Measurements from ENCODE around the gene UQCR11.

The UQCR11 gene

GRCh38 chr19:1605236-1606137 lies at the start of gene UQCR11:
TSS of gene UQCR11 (minus strand) at chr19:1605462. CDS start at chr19:1605409, 53 bp downstream.
- H3K27me3 ChIP-seq (replicated peaks; ENCODE audit: control insufficient read depth, insufficient read depth, low read length) = no peaks in the 10 kb centered on the region
- peaks cover 13% of the 10 kb centered on the region for H3K36me3 ChIP-seq (ENCODE audit: control insufficient read depth, insufficient read depth, low read length, severe bottlenecking)
- peak; percentile 97 for DNase-seq (ENCODE audit: low read depth)
- peaks cover 25% of the 10 kb centered on the region for H3K4me1 ChIP-seq (ENCODE audit: control insufficient read depth, insufficient read depth, low read length)
- peak within 1 kb of the TSS; percentile 91 for H3K9ac ChIP-seq (ENCODE audit: low read length)
- no peaks in the 10 kb centered on the region for H3K9me3 ChIP-seq (ENCODE audit: control insufficient read depth, low read length)
- H3K4me3 ChIP-seq (ENCODE audit: low read length) = peak within 1 kb of the TSS; percentile 86

DNA sequence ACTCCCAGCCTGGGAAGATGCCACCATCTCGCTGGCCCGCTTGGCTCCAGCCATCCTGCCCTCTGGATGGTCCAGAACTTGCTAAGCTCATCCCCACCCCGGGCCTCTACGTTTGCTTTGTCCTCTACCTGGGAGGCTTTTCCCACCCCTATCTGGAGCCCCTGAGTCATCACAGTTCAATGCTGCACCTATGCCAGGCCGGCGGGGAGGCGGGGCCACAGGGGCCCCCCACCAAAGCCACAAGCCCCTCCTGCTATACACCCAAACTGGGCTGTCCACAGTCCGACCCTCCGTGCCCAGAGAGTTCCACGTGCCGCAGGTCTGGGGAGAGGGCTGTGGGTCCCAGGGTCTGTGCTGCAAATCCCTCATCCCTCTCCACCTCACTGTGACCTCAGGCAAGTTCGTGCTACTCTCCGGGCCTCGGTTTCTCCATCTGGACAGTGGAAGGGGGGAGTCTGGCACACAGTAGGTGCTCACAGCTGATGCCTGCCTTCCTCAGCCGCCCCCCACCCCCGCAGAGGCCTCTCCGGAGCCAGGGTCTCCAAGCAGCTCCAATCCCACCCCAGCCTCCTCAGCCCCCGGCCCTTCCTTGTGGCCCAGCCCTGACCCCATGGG lies 49.0 kb upstream of the UQCR11 start:
- no peaks in the 10 kb centered on the region for H3K9me3 ChIP-seq (ENCODE audit: control insufficient read depth, low read length)
- no peak for DNase-seq (ENCODE audit: low read depth)
- no peak overlapping the region for H3K9ac ChIP-seq (ENCODE audit: low read length)
- no peaks in the 10 kb centered on the region for H3K36me3 ChIP-seq (ENCODE audit: control insufficient read depth, insufficient read depth, low read length, severe bottlenecking)
- peaks cover 10% of the 10 kb centered on the region for H3K4me1 ChIP-seq (ENCODE audit: control insufficient read depth, insufficient read depth, low read length)
- no peaks in the 10 kb centered on the region for H3K27me3 ChIP-seq (replicated peaks; ENCODE audit: control insufficient read depth, insufficient read depth, low read length)
- no peak overlapping the region for H3K4me3 ChIP-seq (ENCODE audit: low read length)

GRCh38 chr19:1653300-1653628 lies 48.0 kb upstream of the UQCR11 start:
- DNase-seq (ENCODE audit: low read depth) = no peak
- Histone ChIP-seq H3K27me3 (replicated peaks; ENCODE audit: control insufficient read depth, insufficient read depth, low read length) (no peaks in the 10 kb centered on the region), H3K36me3 (ENCODE audit: control insufficient read depth, insufficient read depth, low read length, severe bottlenecking) (no peaks in the 10 kb centered on the region), H3K4me3 (ENCODE audit: low read length) (peak overlapping the region; percentile 85), H3K9me3 (ENCODE audit: control insufficient read depth, low read length) (no peaks in the 10 kb centered on the region), H3K9ac (ENCODE audit: low read length) (peak overlapping the region; percentile 87), H3K4me1 (ENCODE audit: control insufficient read depth, insufficient read depth, low read length) (peaks cover 10% of the 10 kb centered on the region)

GRCh38 chr19:1652471-1653299 lies 47.4 kb upstream of the UQCR11 start, which contains the start of gene TCF3:
TSS of gene TCF3 (minus strand) at chr19:1652615. CDS start at chr19:1650248, 2,367 bp downstream.
- peak; percentile 99 for DNase-seq (ENCODE audit: low read depth)
- peak within 1 kb of the TSS; percentile 85 for H3K4me3 ChIP-seq (ENCODE audit: low read length)
- H3K4me1 ChIP-seq (ENCODE audit: control insufficient read depth, insufficient read depth, low read length) = peaks cover 10% of the 10 kb centered on the region
- H3K36me3 ChIP-seq (ENCODE audit: control insufficient read depth, insufficient read depth, low read length, severe bottlenecking) = peaks cover 5% of the 10 kb centered on the region
- H3K9ac ChIP-seq (ENCODE audit: low read length) = peak within 1 kb of the TSS; percentile 99
- no peaks in the 10 kb centered on the region for H3K9me3 ChIP-seq (ENCODE audit: control insufficient read depth, low read length)
- H3K27me3 ChIP-seq (replicated peaks; ENCODE audit: control insufficient read depth, insufficient read depth, low read length) = no peaks in the 10 kb centered on the region

GRCh38 chr19:1651568-1652291 lies 46.5 kb upstream of the UQCR11 start:
- Histone ChIP-seq H3K27me3 (replicated peaks; ENCODE audit: control insufficient read depth, insufficient read depth, low read length) (no peaks in the 10 kb centered on the region), H3K9ac (ENCODE audit: low read length) (peak overlapping the region; percentile 78), H3K4me3 (ENCODE audit: low read length) (peak overlapping the region; percentile 81), H3K4me1 (ENCODE audit: control insufficient read depth, insufficient read depth, low read length) (peaks cover 10% of the 10 kb centered on the region), H3K9me3 (ENCODE audit: control insufficient read depth, low read length) (no peaks in the 10 kb centered on the region), H3K36me3 (ENCODE audit: control insufficient read depth, insufficient read depth, low read length, severe bottlenecking) (peaks cover 6% of the 10 kb centered on the region)
- DNase-seq (ENCODE audit: low read depth) = peak; percentile 78

- Histone ChIP-seq H3K9ac (ENCODE audit: low read length) (peak overlapping the region; percentile 78), H3K4me3 (ENCODE audit: low read length) (peak overlapping the region; percentile 81), H3K36me3 (ENCODE audit: control insufficient read depth, insufficient read depth, low read length, severe bottlenecking) (peaks cover 6% of the 10 kb centered on the region), H3K9me3 (ENCODE audit: control insufficient read depth, low read length) (no peaks in the 10 kb centered on the region), H3K27me3 (replicated peaks; ENCODE audit: control insufficient read depth, insufficient read depth, low read length) (no peaks in the 10 kb centered on the region), H3K4me1 (ENCODE audit: control insufficient read depth, insufficient read depth, low read length) (peaks cover 10% of the 10 kb centered on the region)
- peak; percentile 55 for DNase-seq (ENCODE audit: low read depth)
Measured at GRCh38 chr19:1650650-1651567, 45.6 kb upstream of the UQCR11 start.

- Histone ChIP-seq H3K9me3 (ENCODE audit: control insufficient read depth, low read length) (no peaks in the 10 kb centered on the region), H3K4me3 (ENCODE audit: low read length) (no peak overlapping the region), H3K36me3 (ENCODE audit: control insufficient read depth, insufficient read depth, low read length, severe bottlenecking) (peaks cover 6% of the 10 kb centered on the region), H3K9ac (ENCODE audit: low read length) (peak overlapping the region; percentile 78), H3K27me3 (replicated peaks; ENCODE audit: control insufficient read depth, insufficient read depth, low read length) (no peaks in the 10 kb centered on the region), H3K4me1 (ENCODE audit: control insufficient read depth, insufficient read depth, low read length) (peaks cover 10% of the 10 kb centered on the region)
- no peak for DNase-seq (ENCODE audit: low read depth)
Measured at GRCh38 chr19:1649706-1650649, 44.7 kb upstream of the UQCR11 start.

- Histone ChIP-seq H3K36me3 (ENCODE audit: control insufficient read depth, insufficient read depth, low read length, severe bottlenecking) (peaks cover 6% of the 10 kb centered on the region), H3K9ac (ENCODE audit: low read length) (no peak overlapping the region), H3K9me3 (ENCODE audit: control insufficient read depth, low read length) (no peaks in the 10 kb centered on the region), H3K27me3 (replicated peaks; ENCODE audit: control insufficient read depth, insufficient read depth, low read length) (no peaks in the 10 kb centered on the region), H3K4me3 (ENCODE audit: low read length) (no peak overlapping the region), H3K4me1 (ENCODE audit: control insufficient read depth, insufficient read depth, low read length) (peaks cover 10% of the 10 kb centered on the region)
- DNase-seq (ENCODE audit: low read depth) = no peak
Measured at GRCh38 chr19:1648920-1649541, 43.8 kb upstream of the UQCR11 start.

- H3K27me3 ChIP-seq (replicated peaks; ENCODE audit: control insufficient read depth, insufficient read depth, low read length) = no peaks in the 10 kb centered on the region
- peaks cover 10% of the 10 kb centered on the region for H3K4me1 ChIP-seq (ENCODE audit: control insufficient read depth, insufficient read depth, low read length)
- H3K9me3 ChIP-seq (ENCODE audit: control insufficient read depth, low read length) = no peaks in the 10 kb centered on the region
- DNase-seq (ENCODE audit: low read depth) = no peak
- H3K36me3 ChIP-seq (ENCODE audit: control insufficient read depth, insufficient read depth, low read length, severe bottlenecking) = peaks cover 6% of the 10 kb centered on the region
- H3K4me3 ChIP-seq (ENCODE audit: low read length) = no peak overlapping the region
- no peak overlapping the region for H3K9ac ChIP-seq (ENCODE audit: low read length)
Measured at GRCh38 chr19:1648459-1648849, 43.2 kb upstream of the UQCR11 start.

Data from adipocyte (in vitro differentiated cells).